Brain microvascular endothelial cell (primary cell): Measurements from ENCODE around the gene C3orf70.

Experiments used
- DNase-seq: peaks from one replicate; pipeline ENCODE4 v3.0.0-alpha.2; 2020
- H3K27ac ChIP-seq: fragments of 250-450 bp; sonication (Bioruptor Pico); 2 replicates; pipeline ENCODE4 v1.5.1; 2020; ENCODE audit warnings: mild to moderate bottlenecking, moderate library complexity
- H3K27me3 ChIP-seq: fragments of 250-450 bp; sonication (Bioruptor Pico); replicated peaks from 2 replicates; pipeline ENCODE4 v1.5.1; 2020; ENCODE audit warnings: mild to moderate bottlenecking
- H3K36me3 ChIP-seq: fragments of 250-450 bp; sonication (Bioruptor Pico); replicated peaks from 2 replicates; pipeline ENCODE4 v1.5.1; 2020; ENCODE audit warnings: mild to moderate bottlenecking
- H3K4me3 ChIP-seq: 2 replicates; pipeline ENCODE4 v1.5.1; 2011; ENCODE audit warnings: low read depth, mild to moderate bottlenecking, control low read depth, low read length, moderate library complexity
- CTCF ChIP-seq: IDR thresholded peaks from 2 replicates; pipeline ENCODE4 v1.5.1; 2011; ENCODE audit warnings: low read depth, mild to moderate bottlenecking, moderate library complexity, low read length, control low read depth, inconsistent platforms; ENCODE audit errors: missing control alignments
- in situ Hi-C: cut with HindIII; loops from 2 replicates; pipeline ENCODE4 v1.10.0; 2017; ENCODE audit warnings: low sequenced_read_pairs, low pct_ligation_motif_present

The C3orf70 gene

GRCh38 chr3:185057829-185058228 is 95.0 kb downstream of the C3orf70 start:
- peaks cover under 1% of the 10 kb centered on the region for H3K36me3 ChIP-seq
- H3K27ac ChIP-seq: no peak overlapping the region
- no peaks in the 10 kb centered on the region for H3K27me3 ChIP-seq
- DNase-seq: no peak
- no peak for TF ChIP-seq CTCF
- H3K4me3 ChIP-seq: no peak overlapping the region
- in situ Hi-C loops: no loop called here

GRCh38 chr3:185056908-185057307 is 96.0 kb downstream of the C3orf70 start:
- in situ Hi-C loops: no loop called here
- TF ChIP-seq CTCF: no peak
- H3K27ac ChIP-seq: no peak overlapping the region
- DNase-seq: no peak
- H3K36me3 ChIP-seq: peaks cover 9% of the 10 kb centered on the region
- H3K27me3 ChIP-seq: no peaks in the 10 kb centered on the region
- no peak overlapping the region for H3K4me3 ChIP-seq

GRCh38 chr3:185052631-185053030 is 100.2 kb downstream of the C3orf70 start:
- no peak overlapping the region for H3K4me3 ChIP-seq
- in situ Hi-C loops: no loop called here
- no peaks in the 10 kb centered on the region for H3K27me3 ChIP-seq
- peaks cover 13% of the 10 kb centered on the region for H3K36me3 ChIP-seq
- TF ChIP-seq CTCF: no peak
- no peak overlapping the region for H3K27ac ChIP-seq
- no peak for DNase-seq

- no peak overlapping the region for H3K27ac ChIP-seq
- no peak for TF ChIP-seq CTCF
- H3K27me3 ChIP-seq: no peaks in the 10 kb centered on the region
- no peak for DNase-seq
- H3K36me3 ChIP-seq: peaks cover 13% of the 10 kb centered on the region
- no peak overlapping the region for H3K4me3 ChIP-seq
- in situ Hi-C loops: no loop called here
These were observed 101.1 kb downstream of the C3orf70 start for GRCh38 chr3:185051801-185052200.

- Histone ChIP-seq H3K36me3 (peaks cover 13% of the 10 kb centered on the region), H3K4me3 (no peak overlapping the region), H3K27ac (no peak overlapping the region), H3K27me3 (no peaks in the 10 kb centered on the region)
- no peak for DNase-seq
- TF ChIP-seq CTCF: no peak
- in situ Hi-C loops: no loop called here
These were observed 103.2 kb downstream of the C3orf70 start for GRCh38 chr3:185049710-185050109.

GRCh38 chr3:185046603-185047002 is 106.3 kb downstream of the C3orf70 start:
- peaks cover 3% of the 10 kb centered on the region for H3K36me3 ChIP-seq
- no peak for TF ChIP-seq CTCF
- no peak for DNase-seq
- H3K27ac ChIP-seq: no peak overlapping the region
- no peaks in the 10 kb centered on the region for H3K27me3 ChIP-seq
- no peak overlapping the region for H3K4me3 ChIP-seq
- in situ Hi-C loops: no loop called here
